Measurements from ENCODE around the gene CBLL1. TPM values are rescaled to one million over a fixed set of nuclear protein-coding genes. Genes with fewer than 3 reads are reported as not detected.

CBLL1 gene
- total and polyA plus RNA-seq, 8 donors, result 3.5 to 15.3 (median 10.5) TPM

- no peaks in the 10 kb centered on the region for H3K36me3 ChIP-seq
- H3K4me1 ChIP-seq, result no peaks in the 10 kb centered on the region
- intact Hi-C loops (cut with DNase I), result no loop called here
- no peaks in the 10 kb centered on the region for H3K27me3 ChIP-seq
- H3K27ac ChIP-seq, result no peak overlapping the region
- no peak for ATAC-seq
- H3K9me3 ChIP-seq, result no peaks in the 10 kb centered on the region
- H3K4me3 ChIP-seq, result no peak overlapping the region
- no peak for FAIRE-seq
- no peak for TF ChIP-seq CTCF (IDR thresholded peaks at IDR 0.05)
- WGBS, 2 donors, result 50 to 57% methylated on average over 1 of the region's 1 CpG
- no peak for DNase-seq
These were observed 32.6 kb upstream of the CBLL1 start for GRCh38 chr7:107711301-107711700.

GRCh38 chr7:107712025-107712424 is 31.9 kb upstream of the CBLL1 start:
- no peaks in the 10 kb centered on the region for H3K27me3 ChIP-seq
- no peaks in the 10 kb centered on the region for H3K4me1 ChIP-seq
- no peak overlapping the region for H3K4me3 ChIP-seq
- no peak for TF ChIP-seq CTCF (IDR thresholded peaks at IDR 0.05)
- no peak for FAIRE-seq
- H3K9me3 ChIP-seq, result no peaks in the 10 kb centered on the region
- intact Hi-C loops (cut with DNase I), result no loop called here
- ATAC-seq, result no peak
- DNase-seq, result no peak
- H3K27ac ChIP-seq, result no peak overlapping the region
- H3K36me3 ChIP-seq, result no peaks in the 10 kb centered on the region
- 72 to 91% methylated on average over 1 of the region's 1 CpG for WGBS, 2 donors

GRCh38 chr7:107712896-107713295 is 31.0 kb upstream of the CBLL1 start:
- H3K27me3 ChIP-seq, result no peaks in the 10 kb centered on the region
- no peak overlapping the region for H3K4me3 ChIP-seq
- H3K9me3 ChIP-seq, result no peaks in the 10 kb centered on the region
- ATAC-seq (no peak), FAIRE-seq (no peak), DNase-seq (no peak)
- intact Hi-C loops (cut with DNase I), result no loop called here
- no peak for TF ChIP-seq CTCF (IDR thresholded peaks at IDR 0.05)
- H3K36me3 ChIP-seq, result no peaks in the 10 kb centered on the region
- no peaks in the 10 kb centered on the region for H3K4me1 ChIP-seq
- no peak overlapping the region for H3K27ac ChIP-seq
- whole genome bisulfite sequencing, 2 donors, result 86 to 97% methylated on average over 1 of the region's 1 CpG

- TF ChIP-seq CTCF (IDR thresholded peaks at IDR 0.05), result no peak
- no peak overlapping the region for H3K27ac ChIP-seq
- no peak overlapping the region for H3K4me3 ChIP-seq
- DNase-seq, result no peak
- WGBS, 2 donors, result 77 to 88% methylated on average over 6 of the region's 6 CpGs
- H3K4me1 ChIP-seq, result no peaks in the 10 kb centered on the region
- H3K27me3 ChIP-seq, result no peaks in the 10 kb centered on the region
- H3K9me3 ChIP-seq, result no peaks in the 10 kb centered on the region
- FAIRE-seq, result no peak
- intact Hi-C loops (cut with DNase I), result no loop called here
- no peaks in the 10 kb centered on the region for H3K36me3 ChIP-seq
- no peak for ATAC-seq
These were observed 28.4 kb upstream of the CBLL1 start for GRCh38 chr7:107715531-107715930.

- Histone ChIP-seq H3K27ac (no peak overlapping the region), H3K4me1 (no peaks in the 10 kb centered on the region), H3K27me3 (no peaks in the 10 kb centered on the region), H3K36me3 (no peaks in the 10 kb centered on the region), H3K4me3 (no peak overlapping the region), H3K9me3 (no peaks in the 10 kb centered on the region)
- intact Hi-C loops (cut with DNase I), result no loop called here
- FAIRE-seq (no peak), ATAC-seq (no peak), DNase-seq (no peak)
- TF ChIP-seq CTCF (IDR thresholded peaks at IDR 0.05), result no peak
- WGBS, 2 donors, result 79 to 81% methylated on average over 4 of the region's 4 CpGs
These were observed 25.3 kb upstream of the CBLL1 start for GRCh38 chr7:107718456-107719193.
